ENCODE data around the gene FICD.
"Not testable (repeated sequence)": the region's sequence is repeated elsewhere in the genome, so short reads cannot be mapped to it uniquely, and the experiment has no call there.

The FICD gene

GRCh38 chr12:108553799-108554198 lies 38.7 kb downstream of the FICD start:
- no peak for DNase-seq (ENCODE audit: low spot score)
- no peak overlapping the region for H2BK5ac ChIP-seq (ENCODE audit: low read length)
- no peak overlapping the region for H3K14ac ChIP-seq (ENCODE audit: low read length)
- no peak overlapping the region for H2BK120ac ChIP-seq (ENCODE audit: low read depth, low read length)
- H3K4me3 ChIP-seq (ENCODE audit: low read length in 2 of 2) = no peak overlapping the region
- no peaks in the 10 kb centered on the region for H3K27me3 ChIP-seq (ENCODE audit: control insufficient read depth in 3 of 3, insufficient read depth in 3 of 3, low read depth in 1 of 3, low read length in 3 of 3)
- H3K9ac ChIP-seq (ENCODE audit: low read depth, low read length, poor library complexity) = no peak overlapping the region
- no peak overlapping the region for H4K8ac ChIP-seq (ENCODE audit: low read depth, low read length)
- H2AK5ac ChIP-seq (ENCODE audit: low read depth, low read length) = no peak overlapping the region
- no CpG with 5 or more reads among the region's 5 CpGs for WGBS, 2 donors (ENCODE audit: extremely low coverage in 2 of 2, insufficient read length in 2 of 2, insufficient replicate concordance in 1 of 2)
- H3K4me1 ChIP-seq (ENCODE audit: control insufficient read depth in 2 of 2, insufficient read depth in 1 of 2, low read depth in 1 of 2, low read length in 2 of 2) = peaks cover 0 to 3% of the 10 kb centered on the region in 2 donors
- H3K79me1 ChIP-seq (ENCODE audit: low read depth, low read length) = peaks cover 4% of the 10 kb centered on the region
- H3K18ac ChIP-seq (ENCODE audit: low read length) = no peak overlapping the region
- no peaks in the 10 kb centered on the region for H3K9me3 ChIP-seq (replicated peaks in 1 of 2; ENCODE audit: control insufficient read depth in 2 of 2, insufficient read depth in 1 of 2, low read depth in 1 of 2, low read length in 2 of 2)
- no peak overlapping the region for H3K4ac ChIP-seq (ENCODE audit: low read length)
- peaks cover 7 to 60% of the 10 kb centered on the region in 2 donors for H3K36me3 ChIP-seq (replicated peaks in 1 of 2; ENCODE audit: control insufficient read depth in 2 of 2, insufficient read depth in 2 of 2, low read length in 2 of 2)
- no peak overlapping the region for H3K23ac ChIP-seq (ENCODE audit: low read depth, low read length, poor library complexity)
- no peak overlapping the region for H2BK15ac ChIP-seq (ENCODE audit: low read length)
- no peak overlapping the region for H2BK12ac ChIP-seq (ENCODE audit: low read length)
- H3K27ac ChIP-seq (replicated peaks; ENCODE audit: low read length) = no peak overlapping the region
- H4K91ac ChIP-seq (ENCODE audit: low read depth, low read length, poor library complexity) = no peak overlapping the region
- no peak overlapping the region for H2AFZ ChIP-seq (ENCODE audit: low read length)
- no peak overlapping the region for H3K4me2 ChIP-seq (ENCODE audit: insufficient read depth, low read length, poor library complexity, severe bottlenecking)

DNA sequence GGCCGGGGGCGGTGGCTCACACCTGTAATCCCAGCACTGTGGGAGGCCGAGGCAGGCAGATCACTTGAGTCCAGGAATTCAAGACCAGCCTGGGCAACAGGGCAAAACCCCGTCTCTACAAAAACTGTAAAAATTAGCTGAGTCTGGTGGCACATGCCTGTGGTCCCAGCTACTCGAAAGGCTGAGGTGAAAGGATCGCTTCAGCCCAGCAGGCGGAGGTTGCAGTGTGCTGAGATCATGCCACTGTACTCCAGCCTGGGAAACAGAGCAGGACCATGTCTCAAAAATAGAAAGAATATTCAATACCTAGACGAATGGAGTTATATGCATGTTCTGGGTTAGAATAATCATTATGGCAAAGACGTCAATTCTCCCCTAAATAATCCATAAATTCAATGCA lies 40.3 kb downstream of the FICD start:
- H2AFZ ChIP-seq (ENCODE audit: low read length); H2BK120ac ChIP-seq (ENCODE audit: low read depth, low read length); H3K9me3 ChIP-seq (replicated peaks in 1 of 2; ENCODE audit: control insufficient read depth in 2 of 2, insufficient read depth in 1 of 2, low read depth in 1 of 2, low read length in 2 of 2); H2BK15ac ChIP-seq (ENCODE audit: low read length); H3K4ac ChIP-seq (ENCODE audit: low read length); H2BK12ac ChIP-seq (ENCODE audit: low read length); H3K4me1 ChIP-seq (ENCODE audit: control insufficient read depth in 2 of 2, insufficient read depth in 1 of 2, low read depth in 1 of 2, low read length in 2 of 2); H3K79me1 ChIP-seq (ENCODE audit: low read depth, low read length); H3K27me3 ChIP-seq (ENCODE audit: control insufficient read depth in 3 of 3, insufficient read depth in 3 of 3, low read depth in 1 of 3, low read length in 3 of 3); H3K9ac ChIP-seq (ENCODE audit: low read depth, low read length, poor library complexity); H3K4me2 ChIP-seq (ENCODE audit: insufficient read depth, low read length, poor library complexity, severe bottlenecking); H4K8ac ChIP-seq (ENCODE audit: low read depth, low read length); H3K18ac ChIP-seq (ENCODE audit: low read length); H3K4me3 ChIP-seq (ENCODE audit: low read length in 2 of 2); H3K14ac ChIP-seq (ENCODE audit: low read length); DNase-seq (ENCODE audit: low spot score); H3K23ac ChIP-seq (ENCODE audit: low read depth, low read length, poor library complexity); H2AK5ac ChIP-seq (ENCODE audit: low read depth, low read length); H3K27ac ChIP-seq (replicated peaks; ENCODE audit: low read length); H4K91ac ChIP-seq (ENCODE audit: low read depth, low read length, poor library complexity); H2BK5ac ChIP-seq (ENCODE audit: low read length): not testable (repeated sequence)
- H3K36me3 ChIP-seq (replicated peaks in 1 of 2; ENCODE audit: control insufficient read depth in 2 of 2, insufficient read depth in 2 of 2, low read length in 2 of 2) = peaks cover 5 to 59% of the 10 kb centered on the region in 2 donors
- no CpG with 5 or more reads among the region's 9 CpGs for WGBS, 2 donors (ENCODE audit: extremely low coverage in 2 of 2, insufficient read length in 2 of 2, insufficient replicate concordance in 1 of 2)

DNA sequence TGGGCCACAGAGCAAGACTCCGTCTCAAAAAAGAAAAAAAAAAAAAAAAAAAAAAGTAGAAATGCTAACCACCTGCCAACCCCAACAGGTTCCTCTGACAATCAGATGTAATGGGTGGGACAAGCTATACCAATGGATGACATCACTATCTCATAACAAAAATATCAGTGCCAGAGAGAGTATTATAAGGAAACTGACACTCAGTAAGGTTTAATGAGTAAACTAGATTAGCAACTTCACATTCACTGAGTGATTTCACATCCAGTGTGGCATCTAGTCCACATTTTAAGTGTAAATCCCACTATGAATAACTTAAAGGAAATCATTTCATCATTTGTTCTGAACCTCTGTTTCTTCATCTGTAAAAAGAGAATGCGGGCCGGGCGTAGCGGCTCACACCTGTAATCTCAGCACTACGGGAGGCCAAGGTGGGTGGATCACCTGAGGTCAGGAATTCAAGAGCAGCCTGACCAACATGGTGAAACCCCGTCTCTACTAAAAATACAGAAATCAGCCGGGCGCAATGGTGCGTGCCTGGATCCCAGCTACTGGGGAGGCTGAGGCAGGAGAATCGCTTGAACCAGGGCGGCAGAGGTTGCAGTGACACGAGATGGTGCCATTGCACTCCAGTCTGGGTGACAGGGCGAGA lies 44.1 kb downstream of the FICD start:
- no peak overlapping the region for H3K23ac ChIP-seq (ENCODE audit: low read depth, low read length, poor library complexity)
- H2BK15ac ChIP-seq (ENCODE audit: low read length) = no peak overlapping the region
- no peak overlapping the region for H3K18ac ChIP-seq (ENCODE audit: low read length)
- no peak overlapping the region for H2AFZ ChIP-seq (ENCODE audit: low read length)
- H2BK5ac ChIP-seq (ENCODE audit: low read length) = no peak overlapping the region
- no peak overlapping the region for H4K8ac ChIP-seq (ENCODE audit: low read depth, low read length)
- no peak overlapping the region for H2BK120ac ChIP-seq (ENCODE audit: low read depth, low read length)
- no peak overlapping the region for H3K14ac ChIP-seq (ENCODE audit: low read length)
- no peak overlapping the region for H2BK12ac ChIP-seq (ENCODE audit: low read length)
- H3K9ac ChIP-seq (ENCODE audit: low read depth, low read length, poor library complexity) = no peak overlapping the region
- H3K4me1 ChIP-seq (ENCODE audit: control insufficient read depth in 2 of 2, insufficient read depth in 1 of 2, low read depth in 1 of 2, low read length in 2 of 2) = peaks cover 6 to 7% of the 10 kb centered on the region in 2 donors
- DNase-seq (ENCODE audit: low spot score) = no peak
- peaks cover 7 to 50% of the 10 kb centered on the region in 2 donors for H3K36me3 ChIP-seq (replicated peaks in 1 of 2; ENCODE audit: control insufficient read depth in 2 of 2, insufficient read depth in 2 of 2, low read length in 2 of 2)
- no peaks in the 10 kb centered on the region for H3K27me3 ChIP-seq (ENCODE audit: control insufficient read depth in 3 of 3, insufficient read depth in 3 of 3, low read depth in 1 of 3, low read length in 3 of 3)
- H3K4me3 ChIP-seq (ENCODE audit: low read length in 2 of 2) = peak overlapping the region in 1 of 2 donors; percentile 98
- H2AK5ac ChIP-seq (ENCODE audit: low read depth, low read length) = no peak overlapping the region
- no peak overlapping the region for H3K4ac ChIP-seq (ENCODE audit: low read length)
- no CpG with 5 or more reads among the region's 14 CpGs for WGBS, 2 donors (ENCODE audit: extremely low coverage in 2 of 2, insufficient read length in 2 of 2, insufficient replicate concordance in 1 of 2)
- H3K4me2 ChIP-seq (ENCODE audit: insufficient read depth, low read length, poor library complexity, severe bottlenecking) = no peak overlapping the region
- H3K9me3 ChIP-seq (replicated peaks in 1 of 2; ENCODE audit: control insufficient read depth in 2 of 2, insufficient read depth in 1 of 2, low read depth in 1 of 2, low read length in 2 of 2) = no peaks in the 10 kb centered on the region
- no peak overlapping the region for H3K27ac ChIP-seq (replicated peaks; ENCODE audit: low read length)
- H3K79me1 ChIP-seq (ENCODE audit: low read depth, low read length) = peaks cover 12% of the 10 kb centered on the region
- H4K91ac ChIP-seq (ENCODE audit: low read depth, low read length, poor library complexity) = no peak overlapping the region

DNA sequence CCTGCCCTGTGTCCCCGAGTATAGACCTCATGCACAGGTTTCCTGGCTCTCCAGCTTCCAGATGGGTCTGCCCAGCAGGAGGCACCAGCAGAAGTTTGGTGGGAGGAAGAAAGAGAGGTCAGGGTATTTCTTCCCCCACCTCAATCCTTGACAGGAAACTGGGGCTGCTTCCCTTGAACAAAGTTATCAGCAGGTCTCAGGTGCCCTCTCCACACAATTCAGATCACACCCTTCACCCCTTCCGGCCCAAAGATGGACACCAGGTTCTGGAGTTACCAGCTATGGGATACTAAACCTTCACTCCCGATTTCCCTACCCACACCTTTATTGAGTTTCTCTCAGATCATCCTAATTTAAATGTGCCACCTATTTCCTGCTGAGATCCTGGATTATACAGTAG lies 44.7 kb downstream of the FICD start:
- Histone ChIP-seq H2BK5ac (ENCODE audit: low read length) (no peak overlapping the region), H3K14ac (ENCODE audit: low read length) (no peak overlapping the region), H3K4me3 (ENCODE audit: low read length in 2 of 2) (peak overlapping the region in 1 of 2 donors; percentile 98), H2AK5ac (ENCODE audit: low read depth, low read length) (no peak overlapping the region), H2AFZ (ENCODE audit: low read length) (no peak overlapping the region), H3K9ac (ENCODE audit: low read depth, low read length, poor library complexity) (no peak overlapping the region), H2BK120ac (ENCODE audit: low read depth, low read length) (no peak overlapping the region), H3K4me1 (ENCODE audit: control insufficient read depth in 2 of 2, insufficient read depth in 1 of 2, low read depth in 1 of 2, low read length in 2 of 2) (peaks cover 6 to 7% of the 10 kb centered on the region in 2 donors), H3K4ac (ENCODE audit: low read length) (no peak overlapping the region), H2BK12ac (ENCODE audit: low read length) (no peak overlapping the region), H3K27ac (replicated peaks; ENCODE audit: low read length) (no peak overlapping the region), H3K9me3 (replicated peaks in 1 of 2; ENCODE audit: control insufficient read depth in 2 of 2, insufficient read depth in 1 of 2, low read depth in 1 of 2, low read length in 2 of 2) (no peaks in the 10 kb centered on the region), H2BK15ac (ENCODE audit: low read length) (no peak overlapping the region), H3K23ac (ENCODE audit: low read depth, low read length, poor library complexity) (no peak overlapping the region), H4K8ac (ENCODE audit: low read depth, low read length) (no peak overlapping the region), H3K79me1 (ENCODE audit: low read depth, low read length) (peaks cover 12% of the 10 kb centered on the region), H3K18ac (ENCODE audit: low read length) (no peak overlapping the region), H3K27me3 (ENCODE audit: control insufficient read depth in 3 of 3, insufficient read depth in 3 of 3, low read depth in 1 of 3, low read length in 3 of 3) (no peaks in the 10 kb centered on the region), H3K4me2 (ENCODE audit: insufficient read depth, low read length, poor library complexity, severe bottlenecking) (peak overlapping the region; percentile 80), H4K91ac (ENCODE audit: low read depth, low read length, poor library complexity) (no peak overlapping the region), H3K36me3 (replicated peaks in 1 of 2; ENCODE audit: control insufficient read depth in 2 of 2, insufficient read depth in 2 of 2, low read length in 2 of 2) (peaks cover 12 to 53% of the 10 kb centered on the region in 2 donors)
- no peak for DNase-seq (ENCODE audit: low spot score)
- no CpG with 5 or more reads among the region's 3 CpGs for WGBS, 2 donors (ENCODE audit: extremely low coverage in 2 of 2, insufficient read length in 2 of 2, insufficient replicate concordance in 1 of 2)

Measured in neuronal stem cell (in vitro differentiated cells).